SU-DHL-6 (cell line): Measurements from ENCODE around the gene ZNF593.
A peak's percentile ranks its signal among the peaks of the same experiment; 100 is the strongest.

ENCODE experiments used
- H2AFZ ChIP-seq: fragments of 200-600 bp; sonication (generic); 2 replicates; pipeline ENCODE4 v1.6.1; 2014; ENCODE audit warnings: low read depth, mild to moderate bottlenecking, moderate library complexity, mixed read lengths, antibody characterized with exemption, low read length; ENCODE audit not compliant: severe bottlenecking
- H3F3A ChIP-seq: fragments of 200-600 bp; shearing (Covaris generic); 2 replicates; pipeline ENCODE4 v1.6.0; 2016; ENCODE audit warnings: antibody characterized with exemption, mild to moderate bottlenecking; ENCODE audit not compliant: insufficient read depth
- H3K27ac ChIP-seq: fragments of 200-600 bp; sonication (generic); 2 replicates; pipeline ENCODE4 v1.5.1; 2016; ENCODE audit warnings: low read depth, mild to moderate bottlenecking, low read length, moderate library complexity, mixed read lengths
- H3K27me3 ChIP-seq: fragments of 200-600 bp; sonication (generic), shearing (Covaris generic); 2 replicates; pipeline ENCODE4 v1.6.0; 2014; ENCODE audit warnings: mild to moderate bottlenecking, low read length
- H3K36me3 ChIP-seq: fragments of 200-600 bp; sonication (generic); 2 replicates; pipeline ENCODE4 v1.6.1; 2014; ENCODE audit warnings: mild to moderate bottlenecking, low read length, mixed read lengths
- H3K4me2 ChIP-seq: fragments of 300-600, 200-600 bp; shearing (Covaris generic), sonication (generic); 2 replicates; pipeline ENCODE4 v1.6.0; 2014; ENCODE audit warnings: low read length, low read depth, mild to moderate bottlenecking; ENCODE audit not compliant: poor library complexity, severe bottlenecking
- H3K4me3 ChIP-seq: fragments of 200-600 bp; sonication (generic); 2 replicates; pipeline ENCODE4 v1.5.1; 2014; ENCODE audit warnings: antibody characterized with exemption, low read length, mild to moderate bottlenecking, mixed read lengths; ENCODE audit not compliant: insufficient read depth, poor library complexity, severe bottlenecking
- H3K79me2 ChIP-seq: fragments of 200-600 bp; sonication (generic); 2 replicates; pipeline ENCODE4 v1.6.1; 2014; ENCODE audit warnings: mild to moderate bottlenecking, low read length, moderate library complexity; ENCODE audit not compliant: insufficient read depth
- H3K9ac ChIP-seq: fragments of 200-600 bp; sonication (generic); 2 replicates; pipeline ENCODE4 v1.7.0; 2014; ENCODE audit warnings: mild to moderate bottlenecking, low read length
- H3K9me2 ChIP-seq: fragments of 200-600 bp; sonication (generic); replicated peaks from 2 replicates; pipeline ENCODE4 v1.6.1; 2014; ENCODE audit warnings: low read length; ENCODE audit not compliant: insufficient read depth
- H3K9me3 ChIP-seq: fragments of 200-600 bp; sonication (generic); 2 replicates; pipeline ENCODE4 v1.6.1; 2014; ENCODE audit warnings: low read length, mixed read lengths; ENCODE audit not compliant: insufficient read depth
- H4K20me1 ChIP-seq: fragments of 200-600 bp; sonication (generic); 2 replicates; pipeline ENCODE4 v1.6.1; 2014; ENCODE audit warnings: low read depth, mild to moderate bottlenecking, antibody characterized with exemption, low read length, moderate library complexity, mixed read lengths
- CTCF ChIP-seq: fragments of 200-600 bp; sonication (generic); IDR thresholded peaks from one replicate; pipeline ENCODE4 v1.5.1; 2017; ENCODE audit warnings: antibody characterized with exemption, mild to moderate bottlenecking, low read length, moderate library complexity; ENCODE audit not compliant: insufficient read depth, poor library complexity, severe bottlenecking
- EZH2phosphoT487 ChIP-seq: fragments of 200-600 bp; sonication (generic), shearing (Covaris generic); conservative IDR thresholded peaks from 2 replicates; pipeline ENCODE4 v1.6.1; 2018; ENCODE audit warnings: mild to moderate bottlenecking, antibody characterized with exemption, low read length, moderate library complexity, mixed read lengths

The ZNF593 gene

GRCh38 chr1:26126321-26127084, 43.2 kb upstream of the ZNF593 start:
- H3K9ac ChIP-seq: peak overlapping the region; percentile 13
- H2AFZ ChIP-seq: no peak overlapping the region
- peaks cover 24% of the 10 kb centered on the region for H3K36me3 ChIP-seq
- H3K4me2 ChIP-seq: peak overlapping the region; percentile 60
- no peaks in the 10 kb centered on the region for H3K9me3 ChIP-seq
- H3K4me3 ChIP-seq: no peak overlapping the region
- H3K79me2 ChIP-seq: no peaks in the 10 kb centered on the region
- TF ChIP-seq EZH2phosphoT487 (no peak), CTCF (no peak)
- peak overlapping the region; percentile 76 for H3K27ac ChIP-seq
- H4K20me1 ChIP-seq: no peaks in the 10 kb centered on the region
- no peaks in the 10 kb centered on the region for H3K9me2 ChIP-seq
- H3K27me3 ChIP-seq: no peaks in the 10 kb centered on the region
- H3F3A ChIP-seq: peaks cover 14% of the 10 kb centered on the region

GRCh38 chr1:26127235-26128163, 42.2 kb upstream of the ZNF593 start:
- peak overlapping the region; percentile 60 for H3K4me2 ChIP-seq
- H3K9me3 ChIP-seq: no peaks in the 10 kb centered on the region
- peaks cover 21% of the 10 kb centered on the region for H3K36me3 ChIP-seq
- no peaks in the 10 kb centered on the region for H3K79me2 ChIP-seq
- peaks cover 14% of the 10 kb centered on the region for H3F3A ChIP-seq
- no peak overlapping the region for H2AFZ ChIP-seq
- no peak overlapping the region for H3K4me3 ChIP-seq
- H3K9me2 ChIP-seq: no peaks in the 10 kb centered on the region
- no peaks in the 10 kb centered on the region for H4K20me1 ChIP-seq
- H3K9ac ChIP-seq: no peak overlapping the region
- H3K27ac ChIP-seq: no peak overlapping the region
- no peak for TF ChIP-seq CTCF
- TF ChIP-seq EZH2phosphoT487: no peak
- no peaks in the 10 kb centered on the region for H3K27me3 ChIP-seq

- TF ChIP-seq EZH2phosphoT487 (no peak), CTCF (no peak)
- Histone ChIP-seq H3K4me3 (no peak overlapping the region), H3K9me2 (no peaks in the 10 kb centered on the region)
Measured at GRCh38 chr1:26129778-26130177, 39.9 kb upstream of the ZNF593 start.

More at GRCh38 chr1:26129778-26130177, 39.9 kb upstream of the ZNF593 start:
- Histone ChIP-seq H4K20me1 (no peaks in the 10 kb centered on the region), H3K4me2 (no peak overlapping the region), H3K9ac (no peak overlapping the region), H3F3A (peaks cover 14% of the 10 kb centered on the region), H3K79me2 (no peaks in the 10 kb centered on the region), H2AFZ (no peak overlapping the region), H3K27me3 (no peaks in the 10 kb centered on the region), H3K36me3 (peaks cover 7% of the 10 kb centered on the region; the same call in 1 of the 2 replicates), H3K9me3 (no peaks in the 10 kb centered on the region), H3K27ac (no peak overlapping the region)
